ENCODE results near the gene PRKCA. TPM values are rescaled to one million over a fixed set of nuclear protein-coding genes. Genes with fewer than 3 reads are reported as not detected.

The PRKCA gene
- total and polyA plus RNA-seq, 4 donors = 3.0 to 14.1 (median 5.4) TPM

- TF ChIP-seq REST (IDR thresholded peaks at IDR 0.05) = no peak
- TF ChIP-seq EGR1 (IDR thresholded peaks at IDR 0.05; ENCODE audit: low read depth in 2 of 2) = no peak
- TF ChIP-seq RXRA (IDR thresholded peaks at IDR 0.05) = peak in 1 of 2 donors; percentile 10
- no peak for TF ChIP-seq SP1 (IDR thresholded peaks at IDR 0.05)
- TF ChIP-seq TAF1 (conservative IDR thresholded peaks at IDR 0.05) = no peak
- TF ChIP-seq GABPA (IDR thresholded peaks at IDR 0.05 in 1 of 2, conservative IDR thresholded peaks at IDR 0.05 in 1 of 2) = no peak
- no peak for TF ChIP-seq NR2F2 (IDR thresholded peaks at IDR 0.05)
- no peak for TF ChIP-seq MAX (IDR thresholded peaks at IDR 0.05)
- no peak for TF ChIP-seq CTCF (IDR thresholded peaks at IDR 0.05; ENCODE audit: low read depth, low read length, missing input control)
- no peak for TF ChIP-seq ZBTB33 (IDR thresholded peaks at IDR 0.05)
- TF ChIP-seq ATF3 (IDR thresholded peaks at IDR 0.05) = no peak
- TF ChIP-seq RAD21 (IDR thresholded peaks at IDR 0.05) = no peak
- peak; percentile 59 for TF ChIP-seq YY1 (IDR thresholded peaks at IDR 0.05)
- TF ChIP-seq JUND (IDR thresholded peaks at IDR 0.05) = peak in 1 of 2 donors; percentile 19
- TF ChIP-seq HNF4G (IDR thresholded peaks at IDR 0.05) = no peak
- TF ChIP-seq FOXA1 (IDR thresholded peaks at IDR 0.05) = no peak
- peak; percentile 51 to 58 for TF ChIP-seq HNF4A (conservative IDR thresholded peaks at IDR 0.05)
- no peak for TF ChIP-seq FOXA2 (IDR thresholded peaks at IDR 0.05)
- Histone ChIP-seq H3K36me3 (ENCODE audit: control insufficient read depth in 4 of 4, insufficient read depth in 3 of 4, low read depth in 1 of 4, low read length in 3 of 4) (no peaks in the 10 kb centered on the region), H3K27ac (ENCODE audit: low read depth in 1 of 2, low read length in 2 of 2) (peak overlapping the region; percentile 63), H3K9me3 (ENCODE audit: control insufficient read depth in 4 of 4, low read length in 3 of 4) (no peaks in the 10 kb centered on the region), H3K27me3 (ENCODE audit: control insufficient read depth in 4 of 4, insufficient read depth in 4 of 4, low read length in 3 of 4) (no peaks in the 10 kb centered on the region), H3K9ac (ENCODE audit: low read depth in 1 of 2, low read length in 2 of 2) (no peak overlapping the region), H3K4me1 (ENCODE audit: control insufficient read depth in 4 of 4, insufficient read depth in 4 of 4, low read length in 3 of 4) (peaks cover 7 to 19% (median 15%) of the 10 kb centered on the region in 4 donors), H3K4me3 (ENCODE audit: low read depth in 1 of 3, low read length in 3 of 3) (no peak overlapping the region)
- no peak for DNase-seq (ENCODE audit: low spot score)
- 41% methylated on average over 3 of the region's 3 CpGs for WGBS
Observed at GRCh38 chr17:66547151-66547865, 244.9 kb downstream of the PRKCA start.

Data from liver (tissue), 9 donors.